ENCODE results near the gene CLASRP. TPM values are rescaled to one million over a fixed set of nuclear protein-coding genes. Genes with fewer than 3 reads are reported as not detected.

CLASRP gene
- total RNA-seq, 4 donors from 2014 or later, result 23.3 to 86.7 (median 44.0) TPM

DNA sequence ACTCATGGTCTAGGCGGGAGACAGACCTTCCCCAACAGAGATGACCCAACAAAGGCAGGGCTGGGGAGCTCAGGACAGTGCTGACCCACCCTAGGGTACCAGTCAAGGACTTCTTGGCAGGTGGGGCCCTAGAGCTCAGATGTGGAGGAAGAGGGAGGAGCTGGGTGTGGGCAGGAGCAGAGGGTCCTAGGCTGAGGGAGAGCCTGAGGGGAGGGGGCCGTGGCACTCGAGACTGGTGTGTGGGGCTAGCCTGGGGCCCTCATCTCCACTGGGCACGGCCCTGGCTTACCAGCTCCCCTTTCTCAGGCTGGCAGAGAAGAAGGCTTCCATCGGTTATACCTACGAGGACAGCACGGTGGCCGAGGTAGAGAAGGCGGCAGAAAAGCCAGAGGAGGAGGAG is 18.6 kb downstream of the CLASRP start:
- TF ChIP-seq, protein P1, sequence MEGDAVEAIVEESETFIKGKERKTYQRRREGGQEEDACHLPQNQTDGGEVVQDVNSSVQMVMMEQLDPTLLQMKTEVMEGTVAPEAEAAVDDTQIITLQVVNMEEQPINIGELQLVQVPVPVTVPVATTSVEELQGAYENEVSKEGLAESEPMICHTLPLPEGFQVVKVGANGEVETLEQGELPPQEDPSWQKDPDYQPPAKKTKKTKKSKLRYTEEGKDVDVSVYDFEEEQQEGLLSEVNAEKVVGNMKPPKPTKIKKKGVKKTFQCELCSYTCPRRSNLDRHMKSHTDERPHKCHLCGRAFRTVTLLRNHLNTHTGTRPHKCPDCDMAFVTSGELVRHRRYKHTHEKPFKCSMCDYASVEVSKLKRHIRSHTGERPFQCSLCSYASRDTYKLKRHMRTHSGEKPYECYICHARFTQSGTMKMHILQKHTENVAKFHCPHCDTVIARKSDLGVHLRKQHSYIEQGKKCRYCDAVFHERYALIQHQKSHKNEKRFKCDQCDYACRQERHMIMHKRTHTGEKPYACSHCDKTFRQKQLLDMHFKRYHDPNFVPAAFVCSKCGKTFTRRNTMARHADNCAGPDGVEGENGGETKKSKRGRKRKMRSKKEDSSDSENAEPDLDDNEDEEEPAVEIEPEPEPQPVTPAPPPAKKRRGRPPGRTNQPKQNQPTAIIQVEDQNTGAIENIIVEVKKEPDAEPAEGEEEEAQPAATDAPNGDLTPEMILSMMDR (IDR thresholded peaks at IDR 0.05; ENCODE audit: low read depth), result no peak

DNA sequence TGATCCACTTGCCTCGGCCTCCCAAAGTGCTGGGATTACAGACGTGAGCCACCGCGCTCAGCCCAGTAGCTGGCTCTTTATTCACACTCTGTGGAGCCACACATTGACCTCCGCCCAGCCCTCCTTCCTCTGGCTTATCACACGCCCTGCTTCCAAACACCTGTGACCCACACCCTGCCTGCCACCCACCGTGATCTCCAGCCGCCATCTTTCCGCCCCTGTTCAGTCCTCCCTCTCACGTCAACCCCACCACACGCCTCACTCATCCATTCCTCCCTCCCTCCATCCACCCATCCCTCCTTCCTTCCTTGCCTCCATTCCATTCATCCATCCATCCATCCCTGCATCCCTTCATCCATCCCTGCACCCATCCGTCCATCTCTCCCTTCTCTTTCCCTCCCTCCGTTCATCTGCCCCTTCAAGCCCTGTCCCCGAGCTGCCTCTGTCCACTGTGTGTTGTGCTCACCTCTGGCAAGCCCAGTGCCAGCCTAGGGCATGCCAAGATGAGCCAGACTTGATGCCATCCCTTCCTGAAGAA is 19.8 kb downstream of the CLASRP start:
- TF ChIP-seq, protein P1 (IDR thresholded peaks at IDR 0.05; ENCODE audit: low read depth), result no peak

DNA sequence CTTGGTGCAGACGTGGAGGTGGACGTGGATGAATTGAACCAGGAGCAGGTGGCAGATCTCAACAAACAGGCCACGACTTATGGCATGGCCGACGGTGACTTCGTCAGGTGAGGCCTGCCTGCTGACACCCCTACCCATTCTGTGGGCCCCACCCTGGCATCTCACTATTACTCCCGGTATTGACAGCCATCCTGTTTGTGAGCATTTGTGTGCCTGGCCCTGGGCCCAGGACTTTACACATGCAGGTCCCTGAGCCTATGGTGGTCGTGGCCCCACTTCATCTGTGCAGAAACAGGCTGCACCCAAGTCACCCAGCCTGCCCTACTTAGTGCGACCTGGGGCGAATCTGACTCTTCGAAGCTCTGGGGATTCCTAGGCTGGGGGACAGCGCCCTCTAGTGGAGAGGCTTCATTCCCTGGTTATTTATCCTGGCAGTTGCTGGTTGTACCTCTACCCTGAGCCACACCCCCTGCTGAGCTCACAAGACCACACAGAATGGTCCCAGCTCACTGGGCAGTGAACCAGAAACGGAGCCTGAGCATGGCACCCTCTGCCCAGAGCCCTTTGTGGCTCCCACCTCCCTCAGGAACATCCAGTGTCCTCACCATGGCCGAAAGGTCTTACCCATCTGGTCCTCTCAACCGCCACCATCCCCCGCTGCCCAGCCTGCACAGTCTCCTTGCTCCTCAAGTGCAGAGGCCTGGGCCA is 20.6 kb downstream of the CLASRP start:
- TF ChIP-seq, protein P1 (IDR thresholded peaks at IDR 0.05; ENCODE audit: low read depth), result no peak

DNA sequence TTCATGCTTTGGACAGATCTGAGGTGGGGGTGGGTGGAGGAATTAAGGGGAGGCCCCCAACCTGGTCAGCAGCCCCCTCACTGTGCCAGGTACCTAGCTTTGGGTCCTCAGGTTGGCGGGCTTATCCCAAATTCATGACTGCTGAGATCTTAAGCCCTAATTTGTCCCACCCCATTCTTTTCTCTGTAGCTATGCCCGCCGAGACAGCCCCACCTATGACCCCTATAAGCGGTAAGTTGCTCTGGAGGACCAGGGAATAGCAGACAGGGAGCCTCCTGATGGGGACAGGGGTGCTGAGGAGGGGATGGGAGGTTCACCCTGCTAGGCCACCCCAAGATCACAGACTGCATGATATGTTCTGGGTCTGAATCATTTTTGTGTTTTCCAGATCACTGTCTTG is 23.1 kb downstream of the CLASRP start:
- TF ChIP-seq, protein P1 (IDR thresholded peaks at IDR 0.05; ENCODE audit: low read depth), result no peak

DNA sequence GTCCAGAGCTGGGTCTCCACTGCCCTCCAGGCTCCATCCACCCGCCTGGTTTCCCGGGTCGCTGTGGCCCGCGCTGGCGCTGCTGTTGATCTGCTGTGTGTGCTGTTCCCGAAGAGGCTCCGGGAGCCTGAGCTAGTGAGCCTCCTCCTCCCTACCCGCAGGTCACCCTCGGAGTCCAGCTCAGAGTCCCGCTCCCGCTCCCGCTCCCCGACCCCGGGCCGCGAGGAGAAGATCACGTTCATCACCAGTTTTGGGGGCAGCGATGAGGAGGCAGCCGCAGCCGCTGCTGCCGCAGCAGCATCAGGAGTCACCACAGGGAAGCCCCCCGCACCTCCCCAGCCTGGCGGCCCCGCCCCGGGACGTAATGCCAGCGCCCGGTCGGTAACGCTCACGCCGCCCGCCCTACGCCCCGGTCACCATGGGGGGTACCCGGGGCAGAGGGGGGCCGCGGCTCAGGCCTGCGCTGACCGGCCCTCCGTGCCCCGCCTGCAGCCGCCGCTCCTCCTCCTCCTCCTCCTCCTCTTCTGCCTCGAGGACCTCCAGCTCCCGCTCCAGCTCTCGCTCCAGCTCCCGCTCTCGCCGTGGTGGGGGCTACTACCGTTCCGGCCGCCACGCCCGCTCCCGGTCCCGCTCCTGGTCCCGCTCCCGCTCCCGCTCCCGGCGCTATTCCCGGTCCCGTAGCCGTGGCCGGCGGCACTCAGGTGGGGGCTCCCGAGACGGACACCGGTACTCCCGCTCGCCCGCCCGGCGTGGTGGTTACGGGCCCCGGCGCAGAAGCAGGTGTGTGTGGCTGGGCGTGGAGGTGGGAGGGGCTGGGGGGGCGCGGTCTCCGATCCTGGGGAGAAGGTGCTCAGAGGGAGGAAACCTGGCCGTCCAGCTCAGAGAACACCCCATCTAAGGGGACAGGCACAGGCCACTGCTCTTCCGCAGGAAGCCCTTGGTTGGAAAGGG is 25.3 kb downstream of the CLASRP start:
- TF ChIP-seq, protein P1 (IDR thresholded peaks at IDR 0.05; ENCODE audit: low read depth), result no peak

DNA sequence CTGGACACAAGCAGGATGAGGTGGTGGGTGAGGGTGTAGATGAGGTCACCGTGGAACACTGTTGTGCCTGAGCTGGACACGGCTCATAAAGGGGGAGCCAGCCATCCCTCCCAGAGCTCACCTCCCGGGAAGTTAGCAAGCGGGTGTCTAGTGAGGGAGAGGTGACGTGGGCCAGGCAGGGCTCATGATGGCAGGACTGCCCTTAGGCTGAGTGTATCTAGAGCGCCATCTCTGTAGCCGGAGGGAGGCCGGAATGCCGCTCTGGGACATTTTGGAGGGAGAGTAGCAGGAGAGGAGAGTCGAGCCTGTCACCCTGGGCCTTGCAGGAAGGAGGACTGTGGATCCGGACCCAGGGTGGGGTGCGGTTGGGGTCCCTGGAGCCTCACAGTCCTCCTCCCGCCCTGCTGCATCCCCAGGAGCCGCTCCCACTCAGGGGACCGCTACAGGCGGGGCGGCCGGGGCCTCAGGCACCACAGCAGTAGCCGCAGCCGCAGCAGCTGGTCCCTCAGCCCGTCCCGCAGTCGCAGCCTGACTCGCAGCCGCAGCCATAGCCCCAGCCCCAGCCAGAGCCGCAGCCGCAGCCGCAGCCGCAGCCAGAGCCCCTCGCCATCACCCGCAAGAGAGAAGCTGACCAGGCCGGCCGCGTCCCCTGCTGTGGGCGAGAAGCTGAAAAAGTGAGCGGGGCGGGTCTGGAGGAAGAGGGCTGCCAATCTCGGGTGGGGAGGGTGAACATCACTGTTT is 28.2 kb downstream of the CLASRP start:
- TF ChIP-seq, protein P1 (IDR thresholded peaks at IDR 0.05; ENCODE audit: low read depth), result no peak
